Astrocyte (in vitro differentiated cells and primary cell): ENCODE results near the gene PSME1. TPM values are rescaled to one million over a fixed set of nuclear protein-coding genes. Genes with fewer than 3 reads are reported as not detected.

ENCODE experiments used
- DNase-seq: peaks from one replicate; pipeline ENCODE4 v3.0.0-alpha.2; 2010; ENCODE audit warnings: low read depth
- FAIRE-seq: peaks from 2 replicates; lab custom pipeline; 2011; peaks lifted over from hg19 to GRCh38; lab: Jason Lieb, UNC
- H2AFZ ChIP-seq: 2 replicates; pipeline ENCODE4 v1.6.0; 2012; ENCODE audit warnings: low read depth, low read length, inconsistent platforms
- H3K27ac ChIP-seq: 2 replicates; pipeline ENCODE4 v1.5.1; 2011; ENCODE audit warnings: low read depth, low read length, inconsistent platforms
- H3K27me3 ChIP-seq: 2 replicates; pipeline ENCODE4 v1.6.0; 2011; ENCODE audit warnings: low read length, inconsistent platforms; ENCODE audit not compliant: insufficient read depth
- H3K36me3 ChIP-seq: 2 replicates; pipeline ENCODE4 v1.5.1; 2011; ENCODE audit warnings: low read length, inconsistent platforms; ENCODE audit not compliant: insufficient read depth
- H3K4me1 ChIP-seq: 2 replicates; pipeline ENCODE4 v1.5.1; 2011; ENCODE audit warnings: low read length, inconsistent platforms; ENCODE audit not compliant: insufficient read depth
- H3K4me2 ChIP-seq: 2 replicates; pipeline ENCODE4 v1.6.0; 2012; ENCODE audit warnings: low read length, inconsistent platforms
- H3K4me3 ChIP-seq: 2 replicates; pipeline ENCODE4 v1.5.1; 2011; ENCODE audit warnings: low read depth, mild to moderate bottlenecking, low read length, inconsistent platforms; ENCODE audit not compliant: insufficient read depth
- H3K79me2 ChIP-seq: 2 replicates; pipeline ENCODE4 v1.6.0; 2012; ENCODE audit warnings: mild to moderate bottlenecking, low read length, inconsistent platforms; ENCODE audit not compliant: insufficient read depth
- H3K9ac ChIP-seq: 2 replicates; pipeline ENCODE4 v1.6.0; 2012; ENCODE audit warnings: mild to moderate bottlenecking, low read length, inconsistent platforms
- H3K9me3 ChIP-seq: 2 replicates; pipeline ENCODE4 v1.5.1; 2012; ENCODE audit warnings: low read depth, mild to moderate bottlenecking, low read length, inconsistent platforms; ENCODE audit not compliant: insufficient read depth
- H4K20me1 ChIP-seq: 2 replicates; pipeline ENCODE4 v1.6.0; 2012; ENCODE audit warnings: low read length, inconsistent platforms; ENCODE audit not compliant: insufficient read depth
- H3K27ac Mint-ChIP-seq: one replicate; pipeline ENCODE4 v1.8.0; 2021; ENCODE audit warnings: mild to moderate bottlenecking, mixed read lengths; ENCODE audit not compliant: unreplicated experiment
- H3K27me3 Mint-ChIP-seq: one replicate; pipeline ENCODE4 v1.8.0; 2021; ENCODE audit warnings: low read depth, mixed read lengths; ENCODE audit not compliant: unreplicated experiment
- H3K36me3 Mint-ChIP-seq: one replicate; pipeline ENCODE4 v1.8.0; 2021; ENCODE audit warnings: low read depth, mixed read lengths; ENCODE audit not compliant: unreplicated experiment
- H3K4me1 Mint-ChIP-seq: one replicate; pipeline ENCODE4 v1.8.0; 2021; ENCODE audit warnings: low read depth, mixed read lengths; ENCODE audit not compliant: unreplicated experiment
- H3K4me3 Mint-ChIP-seq: one replicate; pipeline ENCODE4 v1.8.0; 2021; ENCODE audit warnings: mild to moderate bottlenecking, moderate library complexity, mixed read lengths; ENCODE audit not compliant: unreplicated experiment
- H3K9me3 Mint-ChIP-seq: one replicate; pipeline ENCODE4 v1.8.0; 2021; ENCODE audit warnings: mild to moderate bottlenecking, mixed read lengths; ENCODE audit not compliant: unreplicated experiment
- EZH2 ChIP-seq: IDR thresholded peaks from 2 replicates; pipeline ENCODE4 v1.6.1; 2012; ENCODE audit warnings: mild to moderate bottlenecking, low read length, inconsistent platforms; ENCODE audit not compliant: insufficient read depth
- total RNA-seq: library from RNA; stranded (reverse); gene quantifications from 2 replicates; pipeline ENCODE4 v1.2.1, GENCODE V29; 2021
- TF ChIP-seq, protein P1 (sequence below): IDR thresholded peaks from 2 replicates; pipeline ENCODE4 v1.5.1; 2011; ENCODE audit warnings: low read depth, mild to moderate bottlenecking, inconsistent platforms, low read length, moderate library complexity; ENCODE audit not compliant: insufficient read depth

Gene PSME1
- total RNA-seq, 1 donor from 2014 or later: 122 TPM

DNA sequence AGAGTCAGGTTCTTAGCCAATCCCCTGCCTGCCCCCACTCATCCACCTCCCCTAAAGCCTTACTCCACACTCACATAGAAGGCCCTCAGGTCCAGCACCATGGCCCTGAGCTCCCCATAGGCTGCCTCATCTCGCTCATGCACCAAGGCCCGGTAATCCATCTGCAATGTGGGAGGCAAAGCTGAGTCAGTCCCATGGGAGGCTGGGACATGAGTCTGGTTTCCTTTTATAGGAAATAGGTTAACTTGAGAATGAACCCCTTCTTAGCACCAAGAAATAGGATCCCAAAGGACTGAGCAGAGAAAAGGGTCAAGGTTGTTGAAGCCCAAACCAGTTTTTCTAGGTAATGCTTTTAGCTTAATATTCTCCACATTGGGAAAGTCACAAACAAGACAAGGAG is 7.5 kb downstream of the PSME1 start:
- H3K27me3 Mint-ChIP-seq: no peaks in the 10 kb centered on the region
- peak overlapping the region; percentile 0 for H3K4me2 ChIP-seq
- H3K4me1 ChIP-seq: peaks cover 30% of the 10 kb centered on the region
- TF ChIP-seq EZH2: no peak
- TF ChIP-seq, protein P1, sequence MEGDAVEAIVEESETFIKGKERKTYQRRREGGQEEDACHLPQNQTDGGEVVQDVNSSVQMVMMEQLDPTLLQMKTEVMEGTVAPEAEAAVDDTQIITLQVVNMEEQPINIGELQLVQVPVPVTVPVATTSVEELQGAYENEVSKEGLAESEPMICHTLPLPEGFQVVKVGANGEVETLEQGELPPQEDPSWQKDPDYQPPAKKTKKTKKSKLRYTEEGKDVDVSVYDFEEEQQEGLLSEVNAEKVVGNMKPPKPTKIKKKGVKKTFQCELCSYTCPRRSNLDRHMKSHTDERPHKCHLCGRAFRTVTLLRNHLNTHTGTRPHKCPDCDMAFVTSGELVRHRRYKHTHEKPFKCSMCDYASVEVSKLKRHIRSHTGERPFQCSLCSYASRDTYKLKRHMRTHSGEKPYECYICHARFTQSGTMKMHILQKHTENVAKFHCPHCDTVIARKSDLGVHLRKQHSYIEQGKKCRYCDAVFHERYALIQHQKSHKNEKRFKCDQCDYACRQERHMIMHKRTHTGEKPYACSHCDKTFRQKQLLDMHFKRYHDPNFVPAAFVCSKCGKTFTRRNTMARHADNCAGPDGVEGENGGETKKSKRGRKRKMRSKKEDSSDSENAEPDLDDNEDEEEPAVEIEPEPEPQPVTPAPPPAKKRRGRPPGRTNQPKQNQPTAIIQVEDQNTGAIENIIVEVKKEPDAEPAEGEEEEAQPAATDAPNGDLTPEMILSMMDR: no peak
- peaks cover 57% of the 10 kb centered on the region for H3K79me2 ChIP-seq
- H3K9me3 Mint-ChIP-seq: no peaks in the 10 kb centered on the region
- no peaks in the 10 kb centered on the region for H3K9me3 ChIP-seq
- no peaks in the 10 kb centered on the region for H3K27me3 ChIP-seq
- H3K4me1 Mint-ChIP-seq: peaks cover 35% of the 10 kb centered on the region
- FAIRE-seq (no peak), DNase-seq (no peak)
- H3K27ac Mint-ChIP-seq: peak overlapping the region; percentile 86
- peak overlapping the region; percentile 43 for H3K27ac ChIP-seq
- no peak overlapping the region for H3K9ac ChIP-seq
- peaks cover 22% of the 10 kb centered on the region for H4K20me1 ChIP-seq
- no peak overlapping the region for H3K4me3 ChIP-seq
- peaks cover 8% of the 10 kb centered on the region for H3K36me3 Mint-ChIP-seq
- peaks cover 9% of the 10 kb centered on the region for H3K36me3 ChIP-seq
- H3K4me3 Mint-ChIP-seq: peak overlapping the region; percentile 50
- no peak overlapping the region for H2AFZ ChIP-seq

DNA sequence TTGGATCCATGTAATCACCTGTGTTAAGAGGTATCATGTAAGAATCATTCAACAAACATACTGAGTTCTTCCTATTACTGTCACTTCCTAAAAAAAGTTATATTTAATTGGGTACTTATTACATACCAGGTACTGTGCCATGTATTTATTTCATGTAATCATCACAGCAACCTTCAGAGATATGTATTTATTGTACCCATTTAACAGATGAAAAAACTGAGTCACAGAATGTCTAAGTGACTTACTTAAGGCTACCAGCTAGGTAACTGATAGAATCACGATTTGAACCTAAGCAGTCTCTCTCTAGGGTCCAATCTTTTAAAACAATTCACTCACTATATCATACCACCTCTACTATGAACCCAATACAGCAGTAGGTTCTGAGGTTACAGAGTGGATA is 8.5 kb downstream of the PSME1 start:
- Histone ChIP-seq H3K9ac (no peak overlapping the region), H3K79me2 (peaks cover 59% of the 10 kb centered on the region), H3K4me2 (no peak overlapping the region), H2AFZ (no peak overlapping the region), H3K4me1 (peaks cover 31% of the 10 kb centered on the region), H3K9me3 (no peaks in the 10 kb centered on the region), H3K4me3 (no peak overlapping the region), H3K27me3 (no peaks in the 10 kb centered on the region), H3K27ac (no peak overlapping the region), H4K20me1 (peaks cover 21% of the 10 kb centered on the region), H3K36me3 (peaks cover 9% of the 10 kb centered on the region)
- no peak overlapping the region for H3K27ac Mint-ChIP-seq
- FAIRE-seq: no peak
- no peak for TF ChIP-seq EZH2
- TF ChIP-seq, protein P1: no peak
- H3K27me3 Mint-ChIP-seq: no peaks in the 10 kb centered on the region
- no peak for DNase-seq
- H3K4me3 Mint-ChIP-seq: peak overlapping the region; percentile 75
- peaks cover 35% of the 10 kb centered on the region for H3K4me1 Mint-ChIP-seq
- H3K36me3 Mint-ChIP-seq: peaks cover 2% of the 10 kb centered on the region
- no peaks in the 10 kb centered on the region for H3K9me3 Mint-ChIP-seq

DNA sequence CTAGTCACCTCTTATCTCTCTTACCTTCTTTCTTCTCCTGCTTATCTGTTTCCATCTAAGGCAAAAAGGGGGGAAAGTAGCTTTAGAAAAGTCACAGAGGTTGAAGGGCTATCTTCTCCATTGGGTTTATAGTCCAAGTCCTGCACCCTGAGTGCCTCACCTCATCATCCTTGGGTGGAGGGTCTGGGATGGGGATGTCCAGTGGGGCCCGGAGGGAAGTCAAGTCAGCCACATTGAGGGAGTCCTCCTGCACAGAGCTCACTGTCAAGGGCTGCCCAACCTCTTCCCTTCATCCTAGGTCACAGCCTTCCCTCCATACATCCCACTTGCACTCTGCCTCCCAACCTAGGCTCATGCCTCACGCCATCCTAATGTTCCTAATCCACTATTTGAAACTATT is 9.2 kb downstream of the PSME1 start:
- no peak for TF ChIP-seq EZH2
- TF ChIP-seq, protein P1: no peak
- Histone ChIP-seq H3K4me2 (peak overlapping the region; percentile 96), H2AFZ (no peak overlapping the region), H3K27ac (no peak overlapping the region), H3K4me1 (peaks cover 31% of the 10 kb centered on the region), H3K4me3 (peak overlapping the region; percentile 93), H3K9me3 (no peaks in the 10 kb centered on the region), H4K20me1 (peaks cover 25% of the 10 kb centered on the region), H3K79me2 (peaks cover 59% of the 10 kb centered on the region), H3K27me3 (no peaks in the 10 kb centered on the region), H3K36me3 (peaks cover 17% of the 10 kb centered on the region), H3K9ac (peak overlapping the region; percentile 87)
- no peak for FAIRE-seq
- Mint-ChIP-seq H3K27me3 (no peaks in the 10 kb centered on the region), H3K36me3 (no peaks in the 10 kb centered on the region), H3K4me3 (peak overlapping the region; percentile 96), H3K9me3 (no peaks in the 10 kb centered on the region), H3K4me1 (peaks cover 30% of the 10 kb centered on the region), H3K27ac (peak overlapping the region; percentile 88)
- DNase-seq: no peak
